IMR-90 (cell line): Measurements from ENCODE around the gene ZNF862. TPM values are rescaled to one million over a fixed set of nuclear protein-coding genes. Genes with fewer than 3 reads are reported as not detected.

ENCODE experiments used
- ATAC-seq: fragments of 200-7000 bp; cut with Tn5 transposase; 2 replicates; pipeline ENCODE4 v1.9.1; 2020; ENCODE audit warnings: low read depth, mild to moderate bottlenecking, moderate library complexity
- BruUV-seq: library from RNA; stranded (reverse); fragments of 400-500 nt; replicated peaks from 2 replicates; lab custom pipeline; 2021; lab: Mats Ljungman, UMichigan
- CTCF ChIA-PET: fragments of 300-600 bp; formaldehyde crosslinking; extraction: SDS; loops from one replicate; lab custom pipeline; 2021; ENCODE audit warnings: antibody characterized with exemption; lab: Yijun Ruan, JAX
- POLR2A ChIA-PET: fragments of 300-600 bp; sonication (Branson Sonifier 250); formaldehyde crosslinking; loops from one replicate; lab custom pipeline; 2022; ENCODE audit warnings: antibody characterized with exemption; ENCODE audit not compliant: unreplicated experiment; lab: Charles Lee
- DNase-seq: peaks from one replicate; pipeline ENCODE4 v3.0.0; 2013
- H2AFZ ChIP-seq: replicated peaks from 2 replicates; pipeline ENCODE3; 2013; ENCODE audit warnings: low read length, mild to moderate bottlenecking; ENCODE audit not compliant: poor library complexity
- H2AK5ac ChIP-seq: 2 replicates; pipeline ENCODE4 v1.6.1; 2013; ENCODE audit warnings: low read depth, low read length, inconsistent platforms
- H2AK9ac ChIP-seq: replicated peaks from 2 replicates; pipeline ENCODE3; 2013; ENCODE audit warnings: mild to moderate bottlenecking, low read depth, low read length, moderate library complexity; ENCODE audit not compliant: poor library complexity
- H2BK120ac ChIP-seq: 2 replicates; pipeline ENCODE4 v1.6.1; 2013; ENCODE audit warnings: low read depth, low read length, inconsistent platforms
- H2BK15ac ChIP-seq: 3 replicates; pipeline ENCODE4 v1.6.1; 2013; ENCODE audit warnings: low read depth, low read length, inconsistent platforms
- H2BK20ac ChIP-seq: 2 replicates; pipeline ENCODE4 v1.6.1; 2013; ENCODE audit warnings: low read depth, mild to moderate bottlenecking, inconsistent platforms, low read length, moderate library complexity
- H2BK5ac ChIP-seq: 2 replicates; pipeline ENCODE4 v1.6.1; 2013; ENCODE audit warnings: mild to moderate bottlenecking, low read depth, low read length, inconsistent platforms; ENCODE audit not compliant: poor library complexity, severe bottlenecking
- H3K14ac ChIP-seq: replicated peaks from 2 replicates; pipeline ENCODE4 v1.6.1; 2013; ENCODE audit warnings: low read depth, low read length, inconsistent platforms
- H3K18ac ChIP-seq: 2 replicates; pipeline ENCODE4 v1.6.1; 2013; ENCODE audit warnings: low read depth, low read length, control low read depth
- H3K23ac ChIP-seq: 2 replicates; pipeline ENCODE4 v1.6.1; 2013; ENCODE audit warnings: low read depth, low read length, inconsistent platforms
- H3K27ac ChIP-seq: 2 replicates; pipeline ENCODE4 v1.5.1; 2013; ENCODE audit warnings: mild to moderate bottlenecking, control low read depth, low read length; ENCODE audit not compliant: insufficient read depth
- H3K27me3 ChIP-seq: 2 replicates; pipeline ENCODE4 v1.6.1; 2013; ENCODE audit warnings: low read length; ENCODE audit not compliant: control insufficient read depth, insufficient read depth
- H3K36me3 ChIP-seq: 2 replicates; pipeline ENCODE4 v1.6.1; 2013; ENCODE audit warnings: low read length, mixed read lengths; ENCODE audit not compliant: control insufficient read depth, insufficient read depth
- H3K4ac ChIP-seq: 2 replicates; pipeline ENCODE4 v1.6.1; 2013; ENCODE audit warnings: low read depth, low read length, inconsistent platforms
- H3K4me1 ChIP-seq: 2 replicates; pipeline ENCODE4 v1.6.1; 2013; ENCODE audit warnings: low read length, mixed read lengths; ENCODE audit not compliant: control insufficient read depth, insufficient read depth
- H3K4me2 ChIP-seq: 2 replicates; pipeline ENCODE4 v1.6.1; 2013; ENCODE audit warnings: low read depth, mild to moderate bottlenecking, control low read depth, low read length, moderate library complexity
- H3K4me3 ChIP-seq: 2 replicates; pipeline ENCODE4 v1.5.1; 2013; ENCODE audit warnings: low read depth, mild to moderate bottlenecking, control low read depth, low read length, moderate library complexity; ENCODE audit not compliant: insufficient read depth
- H3K56ac ChIP-seq: 2 replicates; pipeline ENCODE4 v1.6.1; 2013; ENCODE audit warnings: low read length, inconsistent platforms; ENCODE audit not compliant: insufficient read depth; ENCODE audit errors: extremely low read depth
- H3K79me1 ChIP-seq, 2 experiments: 2 replicates each; pipeline ENCODE4 v1.6.1; 2013; ENCODE audit warnings: low read length in 2 of 2, inconsistent platforms in 1 of 2, low read depth in 1 of 2
- H3K9ac ChIP-seq: 2 replicates; pipeline ENCODE4 v1.6.1; 2013; ENCODE audit warnings: low read depth, low read length, control low read depth
- H3K9me1 ChIP-seq: 2 replicates; pipeline ENCODE4 v1.6.1; 2013; ENCODE audit warnings: low read length, inconsistent platforms; ENCODE audit not compliant: insufficient read depth
- H3K9me3 ChIP-seq: 2 replicates; pipeline ENCODE4 v1.6.1; 2013; ENCODE audit warnings: low read length; ENCODE audit not compliant: control insufficient read depth, insufficient read depth
- H4K20me1 ChIP-seq: 2 replicates; pipeline ENCODE4 v1.6.1; 2013; ENCODE audit warnings: low read length, inconsistent platforms; ENCODE audit not compliant: insufficient read depth
- H4K5ac ChIP-seq: 2 replicates; pipeline ENCODE4 v1.6.1; 2013; ENCODE audit warnings: mild to moderate bottlenecking, low read depth, low read length, control low read depth
- H4K8ac ChIP-seq, 2 experiments: 2 replicates each; pipeline ENCODE4 v1.6.1; 2013; ENCODE audit warnings: low read depth in 2 of 2, low read length in 2 of 2, control low read depth in 1 of 2, inconsistent platforms in 1 of 2
- H4K91ac ChIP-seq: 2 replicates; pipeline ENCODE4 v1.6.1; 2013; ENCODE audit warnings: low read depth, low read length, inconsistent platforms; ENCODE audit not compliant: insufficient read depth
- BHLHE40 ChIP-seq: fragments of 150-350 bp; IDR thresholded peaks from 2 replicates; pipeline ENCODE4 v1.6.1; 2016; ENCODE audit warnings: mild to moderate bottlenecking, low read depth, low read length
- FOS ChIP-seq: fragments of 150-350 bp; IDR thresholded peaks from 2 replicates; pipeline ENCODE4 v1.6.1; 2016; ENCODE audit warnings: low read depth, low read length
- MXI1 ChIP-seq: IDR thresholded peaks from 2 replicates; pipeline ENCODE4 v1.6.1; 2012; ENCODE audit warnings: low read depth, mild to moderate bottlenecking, low read length, moderate library complexity, borderline replicate concordance
- RAD21 ChIP-seq: IDR thresholded peaks from 2 replicates; pipeline ENCODE4 v1.6.1; 2012; ENCODE audit warnings: low read length, improper control_type of control experiment
- RCOR1 ChIP-seq: IDR thresholded peaks from 2 replicates; pipeline ENCODE4 v1.6.1; 2012; ENCODE audit warnings: mild to moderate bottlenecking, low read length, improper control_type of control experiment; ENCODE audit not compliant: insufficient replicate concordance
- WGBS, 2 experiments: methylation state at CpG; one replicate each; pipeline versions ENCODE4 v1.1.5 to v1.1.7; 2013; ENCODE audit warnings: missing lambda C conversion rate in 2 of 2; ENCODE audit not compliant: insufficient read length in 1 of 2; ENCODE audit errors: extremely low coverage in 2 of 2; 5-methylcytosine and 5-hydroxymethylcytosine counted together
- dilution Hi-C: fragments of 300-500 bp; cut with HindIII; formaldehyde crosslinking; loops from one replicate; pipeline ENCODE4 v1.14.3; 2018; ENCODE audit warnings: low sequenced_read_pairs; ENCODE audit not compliant: unreplicated experiment
- in situ Hi-C: fragments of 300-500 bp; cut with MboI; formaldehyde crosslinking; loops from 3 replicates; pipeline ENCODE4 v1.14.3; 2019; ENCODE audit warnings: low sequenced_read_pairs, inconsistent platforms, mixed read lengths
- intact Hi-C: fragments of 100-400 bp; cut with micrococcal nuclease; formaldehyde crosslinking; loops from 2 replicates; pipeline ENCODE4 v1.10.0; 2022
- polyA plus RNA-seq, 3 experiments: library from polyadenylated mRNA; depleted of rRNA; stranded (reverse); fragments of >200 nt; gene quantifications; 2 replicates each; pipeline ENCODE4 v1.2.3, GENCODE V29; 2012; ENCODE audit warnings: low replicate concordance in 1 of 3
- total RNA-seq: library from RNA; depleted of rRNA; stranded (reverse); fragments of >200 nt; gene quantifications from 2 replicates; pipeline ENCODE4 v1.2.3, GENCODE V29; 2012

ZNF862 gene
- total and polyA plus RNA-seq, 2 of the 4 experiments (the other 2 are of a cell fraction), result 5.9 to 10.8 TPM

- no peak overlapping the region for H2BK5ac ChIP-seq
- H2BK20ac ChIP-seq, result no peak overlapping the region
- no peak overlapping the region for H3K4me2 ChIP-seq
- dilution Hi-C loops, result no loop called here
- no peak overlapping the region for H3K9ac ChIP-seq
- H3K23ac ChIP-seq, result no peak overlapping the region
- no peaks in the 10 kb centered on the region for H4K20me1 ChIP-seq
- no peak overlapping the region for H2AK9ac ChIP-seq
- no peak overlapping the region for H4K91ac ChIP-seq
- H3K14ac ChIP-seq, result no peak overlapping the region
- BruUV-seq, result no TSS peak
- H3K18ac ChIP-seq, result no peak overlapping the region
- TF ChIP-seq RCOR1, result no peak
- TF ChIP-seq RAD21, result no peak
- TF ChIP-seq FOS, result no peak
- TF ChIP-seq MXI1, result no peak
- TF ChIP-seq BHLHE40, result no peak
- peaks cover 10% of the 10 kb centered on the region; the same call in 1 of the 2 replicates for H3K9me1 ChIP-seq
- H3K27me3 ChIP-seq, result no peaks in the 10 kb centered on the region
- H3K9me3 ChIP-seq, result no peaks in the 10 kb centered on the region
- H2AFZ ChIP-seq, result no peak overlapping the region
- H3K4ac ChIP-seq, result no peak overlapping the region
- no peak overlapping the region for H3K27ac ChIP-seq
- in situ Hi-C loops, result loop anchor here (25.0 kb wide), 1 partner anchor 542 kb away; a partner anchor contains a TSS
- H2BK120ac ChIP-seq, result no peak overlapping the region
- ATAC-seq (no peak), DNase-seq (no peak)
- ChIA-PET POLR2A (no interaction called here), CTCF (no interaction called here)
- WGBS, 2 experiments, result no CpG with 5 or more reads among the region's 3 CpGs
- H3K4me1 ChIP-seq, result peaks cover 8% of the 10 kb centered on the region
- H2AK5ac ChIP-seq, result no peak overlapping the region
- intact Hi-C loops, result no loop called here
- H3K36me3 ChIP-seq, result peaks cover 2% of the 10 kb centered on the region; the same call in 1 of the 2 replicates
- no peak overlapping the region for H3K4me3 ChIP-seq
- no peak overlapping the region for H3K56ac ChIP-seq
- no peak overlapping the region for H4K5ac ChIP-seq
- peaks cover 0 to 6% of the 10 kb centered on the region in 2 experiments; a peak in 1 of 4 replicates for H3K79me1 ChIP-seq
- no peak overlapping the region for H2BK15ac ChIP-seq
- no peak overlapping the region for H4K8ac ChIP-seq
Measured at GRCh38 chr7:149870274-149870673, 32.1 kb downstream of the ZNF862 start.
